ENCODE results near the gene RGS19.

GRCh38 chr20:64063389-64064144, 15.8 kb downstream of the RGS19 start:
- TF ChIP-seq, protein P1, sequence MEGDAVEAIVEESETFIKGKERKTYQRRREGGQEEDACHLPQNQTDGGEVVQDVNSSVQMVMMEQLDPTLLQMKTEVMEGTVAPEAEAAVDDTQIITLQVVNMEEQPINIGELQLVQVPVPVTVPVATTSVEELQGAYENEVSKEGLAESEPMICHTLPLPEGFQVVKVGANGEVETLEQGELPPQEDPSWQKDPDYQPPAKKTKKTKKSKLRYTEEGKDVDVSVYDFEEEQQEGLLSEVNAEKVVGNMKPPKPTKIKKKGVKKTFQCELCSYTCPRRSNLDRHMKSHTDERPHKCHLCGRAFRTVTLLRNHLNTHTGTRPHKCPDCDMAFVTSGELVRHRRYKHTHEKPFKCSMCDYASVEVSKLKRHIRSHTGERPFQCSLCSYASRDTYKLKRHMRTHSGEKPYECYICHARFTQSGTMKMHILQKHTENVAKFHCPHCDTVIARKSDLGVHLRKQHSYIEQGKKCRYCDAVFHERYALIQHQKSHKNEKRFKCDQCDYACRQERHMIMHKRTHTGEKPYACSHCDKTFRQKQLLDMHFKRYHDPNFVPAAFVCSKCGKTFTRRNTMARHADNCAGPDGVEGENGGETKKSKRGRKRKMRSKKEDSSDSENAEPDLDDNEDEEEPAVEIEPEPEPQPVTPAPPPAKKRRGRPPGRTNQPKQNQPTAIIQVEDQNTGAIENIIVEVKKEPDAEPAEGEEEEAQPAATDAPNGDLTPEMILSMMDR (IDR thresholded peaks at IDR 0.05) = no peak
- no peak for TF ChIP-seq POLR2A (IDR thresholded peaks at IDR 0.05)
